Stimulated activated CD8-positive, alpha-beta memory T cell treated with anti-CD3 and anti-CD28 coated beads, Interleukin-15, amount 100 ng/mL, for 4 hours (primary cell): Measurements from ENCODE around the gene FUT9.

Experiments used
- DNase-seq, 2 donors: peaks; one replicate each; pipeline ENCODE4 v3.0.0-alpha.2; 2020; ENCODE audit warnings: low read depth in 2 of 2

Gene FUT9

GRCh38 chr6:96066376-96066775 lies 50.6 kb downstream of the FUT9 start:
- DNase-seq, result no peak

- DNase-seq, result no peak
These were observed 57.8 kb downstream of the FUT9 start for GRCh38 chr6:96073555-96073954.

GRCh38 chr6:96074006-96074405 lies 58.2 kb downstream of the FUT9 start:
- DNase-seq, result no peak

- no peak for DNase-seq
These were observed 60.1 kb downstream of the FUT9 start for GRCh38 chr6:96075826-96076225.

GRCh38 chr6:96086745-96087144 lies 71.0 kb downstream of the FUT9 start:
- no peak for DNase-seq

- DNase-seq, result no peak
These were observed 73.4 kb downstream of the FUT9 start for GRCh38 chr6:96089173-96089572.

GRCh38 chr6:96094077-96094476 lies 78.3 kb downstream of the FUT9 start:
- DNase-seq, result no peak

GRCh38 chr6:96099069-96099468 lies 83.3 kb downstream of the FUT9 start:
- DNase-seq, result no peak

- no peak for DNase-seq
These were observed 85.8 kb downstream of the FUT9 start for GRCh38 chr6:96101564-96101963.

GRCh38 chr6:96104910-96105309 lies 89.1 kb downstream of the FUT9 start:
- DNase-seq, result no peak

GRCh38 chr6:96110878-96111277 lies 95.1 kb downstream of the FUT9 start:
- DNase-seq, result no peak

- no peak for DNase-seq
These were observed 100.9 kb downstream of the FUT9 start for GRCh38 chr6:96116674-96117073.

- no peak for DNase-seq
These were observed 109.0 kb downstream of the FUT9 start for GRCh38 chr6:96124778-96125177.

- DNase-seq, result no peak
These were observed 122.6 kb downstream of the FUT9 start for GRCh38 chr6:96138406-96138805.

GRCh38 chr6:96142142-96142541 lies 126.4 kb downstream of the FUT9 start:
- no peak for DNase-seq

- DNase-seq, result no peak
These were observed 134.7 kb downstream of the FUT9 start for GRCh38 chr6:96150431-96150830.

GRCh38 chr6:96151707-96152106 lies 135.9 kb downstream of the FUT9 start:
- DNase-seq, result no peak

GRCh38 chr6:96152114-96152708 lies 136.4 kb downstream of the FUT9 start:
- DNase-seq, result no peak

- DNase-seq, result no peak
These were observed 138.0 kb downstream of the FUT9 start for GRCh38 chr6:96153775-96154174.

- DNase-seq, result no peak
These were observed 140.7 kb downstream of the FUT9 start for GRCh38 chr6:96156425-96156824.

GRCh38 chr6:96157018-96157565 lies 141.3 kb downstream of the FUT9 start:
- DNase-seq, result no peak

- DNase-seq, result no peak
These were observed 146.9 kb downstream of the FUT9 start for GRCh38 chr6:96162711-96163120.

GRCh38 chr6:96164802-96165201 lies 149.0 kb downstream of the FUT9 start:
- DNase-seq, result no peak

- no peak for DNase-seq
These were observed 155.3 kb downstream of the FUT9 start for GRCh38 chr6:96171112-96171511.
